SK-N-MC (cell line): ENCODE measurements around the gene AP3S1.

Experiments
- EZH2 ChIP-seq: fragments of 200-600 bp; sonication (generic); IDR thresholded peaks from one replicate; pipeline ENCODE4 v1.6.1; 2017; ENCODE audit warnings: antibody characterized with exemption
- FOXP2 ChIP-seq: optimal IDR thresholded peaks from 2 replicates; pipeline ENCODE3; 2011; ENCODE audit warnings: mild to moderate bottlenecking, moderate library complexity; ENCODE audit not compliant: insufficient read depth; ENCODE audit errors: extremely low read length, control extremely low read depth
- POLR2AphosphoS5 ChIP-seq: IDR thresholded peaks from 2 replicates; pipeline ENCODE4 v1.6.1; 2012; ENCODE audit warnings: mild to moderate bottlenecking, low read depth, low read length, borderline replicate concordance

- TF ChIP-seq EZH2 (no peak), POLR2AphosphoS5 (no peak), FOXP2 (no peak)
Measured at GRCh38 chr5:115820846-115821245, 20.9 kb upstream of the AP3S1 start.
